IMR-90 (cell line): ENCODE measurements around the gene NDOR1. TPM values are rescaled to one million over a fixed set of nuclear protein-coding genes. Genes with fewer than 3 reads are reported as not detected.

Source experiments
- ATAC-seq: fragments of 200-7000 bp; cut with Tn5 transposase; 2 replicates; pipeline ENCODE4 v1.9.1; 2020; ENCODE audit warnings: low read depth, mild to moderate bottlenecking, moderate library complexity
- BruUV-seq: library from RNA; stranded (reverse); fragments of 400-500 nt; replicated peaks from 2 replicates; lab custom pipeline; 2021; lab: Mats Ljungman, UMichigan
- CTCF ChIA-PET: fragments of 300-600 bp; formaldehyde crosslinking; extraction: SDS; loops from one replicate; lab custom pipeline; 2021; ENCODE audit warnings: antibody characterized with exemption; lab: Yijun Ruan, JAX
- POLR2A ChIA-PET: fragments of 300-600 bp; sonication (Branson Sonifier 250); formaldehyde crosslinking; loops from one replicate; lab custom pipeline; 2022; ENCODE audit warnings: antibody characterized with exemption; ENCODE audit not compliant: unreplicated experiment; lab: Charles Lee
- DNase-seq: peaks from one replicate; pipeline ENCODE4 v3.0.0; 2013
- H2AFZ ChIP-seq: replicated peaks from 2 replicates; pipeline ENCODE3; 2013; ENCODE audit warnings: low read length, mild to moderate bottlenecking; ENCODE audit not compliant: poor library complexity
- H2AK5ac ChIP-seq: 2 replicates; pipeline ENCODE4 v1.6.1; 2013; ENCODE audit warnings: low read depth, low read length, inconsistent platforms
- H2AK9ac ChIP-seq: replicated peaks from 2 replicates; pipeline ENCODE3; 2013; ENCODE audit warnings: mild to moderate bottlenecking, low read depth, low read length, moderate library complexity; ENCODE audit not compliant: poor library complexity
- H2BK120ac ChIP-seq: 2 replicates; pipeline ENCODE4 v1.6.1; 2013; ENCODE audit warnings: low read depth, low read length, inconsistent platforms
- H2BK15ac ChIP-seq: 3 replicates; pipeline ENCODE4 v1.6.1; 2013; ENCODE audit warnings: low read depth, low read length, inconsistent platforms
- H2BK20ac ChIP-seq: 2 replicates; pipeline ENCODE4 v1.6.1; 2013; ENCODE audit warnings: low read depth, mild to moderate bottlenecking, inconsistent platforms, low read length, moderate library complexity
- H2BK5ac ChIP-seq: 2 replicates; pipeline ENCODE4 v1.6.1; 2013; ENCODE audit warnings: mild to moderate bottlenecking, low read depth, low read length, inconsistent platforms; ENCODE audit not compliant: poor library complexity, severe bottlenecking
- H3K14ac ChIP-seq: replicated peaks from 2 replicates; pipeline ENCODE4 v1.6.1; 2013; ENCODE audit warnings: low read depth, low read length, inconsistent platforms
- H3K18ac ChIP-seq: 2 replicates; pipeline ENCODE4 v1.6.1; 2013; ENCODE audit warnings: low read depth, low read length, control low read depth
- H3K23ac ChIP-seq: 2 replicates; pipeline ENCODE4 v1.6.1; 2013; ENCODE audit warnings: low read depth, low read length, inconsistent platforms
- H3K27ac ChIP-seq: 2 replicates; pipeline ENCODE4 v1.5.1; 2013; ENCODE audit warnings: mild to moderate bottlenecking, control low read depth, low read length; ENCODE audit not compliant: insufficient read depth
- H3K27me3 ChIP-seq: 2 replicates; pipeline ENCODE4 v1.6.1; 2013; ENCODE audit warnings: low read length; ENCODE audit not compliant: control insufficient read depth, insufficient read depth
- H3K36me3 ChIP-seq: 2 replicates; pipeline ENCODE4 v1.6.1; 2013; ENCODE audit warnings: low read length, mixed read lengths; ENCODE audit not compliant: control insufficient read depth, insufficient read depth
- H3K4ac ChIP-seq: 2 replicates; pipeline ENCODE4 v1.6.1; 2013; ENCODE audit warnings: low read depth, low read length, inconsistent platforms
- H3K4me1 ChIP-seq: 2 replicates; pipeline ENCODE4 v1.6.1; 2013; ENCODE audit warnings: low read length, mixed read lengths; ENCODE audit not compliant: control insufficient read depth, insufficient read depth
- H3K4me2 ChIP-seq: 2 replicates; pipeline ENCODE4 v1.6.1; 2013; ENCODE audit warnings: low read depth, mild to moderate bottlenecking, control low read depth, low read length, moderate library complexity
- H3K4me3 ChIP-seq: 2 replicates; pipeline ENCODE4 v1.5.1; 2013; ENCODE audit warnings: low read depth, mild to moderate bottlenecking, control low read depth, low read length, moderate library complexity; ENCODE audit not compliant: insufficient read depth
- H3K56ac ChIP-seq: 2 replicates; pipeline ENCODE4 v1.6.1; 2013; ENCODE audit warnings: low read length, inconsistent platforms; ENCODE audit not compliant: insufficient read depth; ENCODE audit errors: extremely low read depth
- H3K79me1 ChIP-seq, 2 experiments: 2 replicates each; pipeline ENCODE4 v1.6.1; 2013; ENCODE audit warnings: low read length in 2 of 2, inconsistent platforms in 1 of 2, low read depth in 1 of 2
- H3K9ac ChIP-seq: 2 replicates; pipeline ENCODE4 v1.6.1; 2013; ENCODE audit warnings: low read depth, low read length, control low read depth
- H3K9me1 ChIP-seq: 2 replicates; pipeline ENCODE4 v1.6.1; 2013; ENCODE audit warnings: low read length, inconsistent platforms; ENCODE audit not compliant: insufficient read depth
- H3K9me3 ChIP-seq: 2 replicates; pipeline ENCODE4 v1.6.1; 2013; ENCODE audit warnings: low read length; ENCODE audit not compliant: control insufficient read depth, insufficient read depth
- H4K20me1 ChIP-seq: 2 replicates; pipeline ENCODE4 v1.6.1; 2013; ENCODE audit warnings: low read length, inconsistent platforms; ENCODE audit not compliant: insufficient read depth
- H4K5ac ChIP-seq: 2 replicates; pipeline ENCODE4 v1.6.1; 2013; ENCODE audit warnings: mild to moderate bottlenecking, low read depth, low read length, control low read depth
- H4K8ac ChIP-seq, 2 experiments: 2 replicates each; pipeline ENCODE4 v1.6.1; 2013; ENCODE audit warnings: low read depth in 2 of 2, low read length in 2 of 2, control low read depth in 1 of 2, inconsistent platforms in 1 of 2
- H4K91ac ChIP-seq: 2 replicates; pipeline ENCODE4 v1.6.1; 2013; ENCODE audit warnings: low read depth, low read length, inconsistent platforms; ENCODE audit not compliant: insufficient read depth
- BHLHE40 ChIP-seq: fragments of 150-350 bp; IDR thresholded peaks from 2 replicates; pipeline ENCODE4 v1.6.1; 2016; ENCODE audit warnings: mild to moderate bottlenecking, low read depth, low read length
- CHD1 ChIP-seq: IDR thresholded peaks from 2 replicates; pipeline ENCODE4 v1.6.1; 2012; ENCODE audit warnings: low read depth, low read length, improper control_type of control experiment
- CTCF ChIP-seq: conservative IDR thresholded peaks from 2 replicates; pipeline ENCODE4 v1.5.1; 2012; ENCODE audit warnings: mild to moderate bottlenecking, low read depth, low read length, improper control_type of control experiment
- FOS ChIP-seq: fragments of 150-350 bp; IDR thresholded peaks from 2 replicates; pipeline ENCODE4 v1.6.1; 2016; ENCODE audit warnings: low read depth, low read length
- MAFK ChIP-seq: IDR thresholded peaks from 2 replicates; pipeline ENCODE4 v1.6.1; 2012; ENCODE audit warnings: low read depth, low read length, improper control_type of control experiment
- MAZ ChIP-seq: IDR thresholded peaks from 2 replicates; pipeline ENCODE4 v1.6.1; 2012; ENCODE audit warnings: low read depth, mild to moderate bottlenecking, low read length, improper control_type of control experiment, moderate library complexity, borderline replicate concordance
- NFE2L2 ChIP-seq: fragments of 150-350 bp; IDR thresholded peaks from 2 replicates; pipeline ENCODE4 v1.6.1; 2016; ENCODE audit warnings: low read depth, mild to moderate bottlenecking, low read length
- RAD21 ChIP-seq: IDR thresholded peaks from 2 replicates; pipeline ENCODE4 v1.6.1; 2012; ENCODE audit warnings: low read length, improper control_type of control experiment
- SMC3 ChIP-seq: fragments of 150-350 bp; IDR thresholded peaks from 2 replicates; pipeline ENCODE4 v1.6.1; 2016; ENCODE audit warnings: low read depth, mild to moderate bottlenecking, antibody characterized with exemption, low read length, moderate library complexity
- USF2 ChIP-seq: fragments of 150-350 bp; IDR thresholded peaks from 2 replicates; pipeline ENCODE4 v1.6.1; 2017; ENCODE audit warnings: mild to moderate bottlenecking, antibody characterized with exemption, low read length, low read depth
- WGBS, 2 experiments: methylation state at CpG; one replicate each; pipeline versions ENCODE4 v1.1.5 to v1.1.7; 2013; ENCODE audit warnings: missing lambda C conversion rate in 2 of 2; ENCODE audit not compliant: insufficient read length in 1 of 2; ENCODE audit errors: extremely low coverage in 2 of 2; 5-methylcytosine and 5-hydroxymethylcytosine counted together
- dilution Hi-C: fragments of 300-500 bp; cut with HindIII; formaldehyde crosslinking; loops from one replicate; pipeline ENCODE4 v1.14.3; 2018; ENCODE audit warnings: low sequenced_read_pairs; ENCODE audit not compliant: unreplicated experiment
- in situ Hi-C: fragments of 300-500 bp; cut with MboI; formaldehyde crosslinking; loops from 3 replicates; pipeline ENCODE4 v1.14.3; 2019; ENCODE audit warnings: low sequenced_read_pairs, inconsistent platforms, mixed read lengths
- intact Hi-C: fragments of 100-400 bp; cut with micrococcal nuclease; formaldehyde crosslinking; loops from 2 replicates; pipeline ENCODE4 v1.10.0; 2022
- polyA plus RNA-seq, 3 experiments: library from polyadenylated mRNA; depleted of rRNA; stranded (reverse); fragments of >200 nt; gene quantifications; 2 replicates each; pipeline ENCODE4 v1.2.3, GENCODE V29; 2012; ENCODE audit warnings: low replicate concordance in 1 of 3
- total RNA-seq: library from RNA; depleted of rRNA; stranded (reverse); fragments of >200 nt; gene quantifications from 2 replicates; pipeline ENCODE4 v1.2.3, GENCODE V29; 2012
- TF ChIP-seq, protein P1 (sequence below): fragments of 150-350 bp; IDR thresholded peaks from 2 replicates; pipeline ENCODE4 v1.6.1; 2016; ENCODE audit warnings: low read depth, mild to moderate bottlenecking, low read length, moderate library complexity, borderline replicate concordance

Gene NDOR1
- total and polyA plus RNA-seq, 2 of the 4 experiments (the other 2 are of a cell fraction): 0.90 to 10.6 TPM

GRCh38 chr9:137252555-137253506 is 47.3 kb downstream of the NDOR1 start:
- peak overlapping the region; percentile 21 for H2AFZ ChIP-seq
- POLR2A ChIA-PET: no interaction called here

More at GRCh38 chr9:137252555-137253506, 47.3 kb downstream of the NDOR1 start:
- Histone ChIP-seq H2AK5ac (no peak overlapping the region), H3K27me3 (no peaks in the 10 kb centered on the region), H3K56ac (no peak overlapping the region), H3K14ac (no peak overlapping the region), H2BK120ac (no peak overlapping the region), H3K9ac (no peak overlapping the region), H4K8ac (no peak overlapping the region), H3K4ac (no peak overlapping the region), H3K23ac (no peak overlapping the region), H3K18ac (no peak overlapping the region), H2BK5ac (no peak overlapping the region), H4K91ac (no peak overlapping the region), H2BK20ac (no peak overlapping the region), H3K27ac (no peak overlapping the region), H3K4me2 (no peak overlapping the region), H3K4me1 (peaks cover 11% of the 10 kb centered on the region), H4K5ac (no peak overlapping the region), H3K36me3 (peaks cover 8% of the 10 kb centered on the region), H3K79me1 (peaks cover 8 to 24% of the 10 kb centered on the region in 2 experiments; a peak in 3 of 4 replicates), H2AK9ac (no peak overlapping the region), H3K4me3 (no peak overlapping the region), H2BK15ac (no peak overlapping the region), H3K9me1 (no peaks in the 10 kb centered on the region), H4K20me1 (peaks cover 11% of the 10 kb centered on the region), H3K9me3 (no peaks in the 10 kb centered on the region)
- CTCF ChIA-PET: no interaction called here
- dilution Hi-C loops (no loop called here), in situ Hi-C loops (no loop called here), intact Hi-C loops (no loop called here)
- WGBS, 2 experiments: 89% methylated on average over 21 of the region's 35 CpGs; no CpG with 5 or more reads in 1 of the 2 experiments
- ATAC-seq (no peak), DNase-seq (no peak)
- TF ChIP-seq MAZ (no peak), USF2 (no peak), SMC3 (no peak), RAD21 (no peak), CTCF (no peak), NFE2L2 (no peak), MAFK (no peak), CHD1 (no peak), FOS (no peak), BHLHE40 (no peak)
- TF ChIP-seq, protein P1, sequence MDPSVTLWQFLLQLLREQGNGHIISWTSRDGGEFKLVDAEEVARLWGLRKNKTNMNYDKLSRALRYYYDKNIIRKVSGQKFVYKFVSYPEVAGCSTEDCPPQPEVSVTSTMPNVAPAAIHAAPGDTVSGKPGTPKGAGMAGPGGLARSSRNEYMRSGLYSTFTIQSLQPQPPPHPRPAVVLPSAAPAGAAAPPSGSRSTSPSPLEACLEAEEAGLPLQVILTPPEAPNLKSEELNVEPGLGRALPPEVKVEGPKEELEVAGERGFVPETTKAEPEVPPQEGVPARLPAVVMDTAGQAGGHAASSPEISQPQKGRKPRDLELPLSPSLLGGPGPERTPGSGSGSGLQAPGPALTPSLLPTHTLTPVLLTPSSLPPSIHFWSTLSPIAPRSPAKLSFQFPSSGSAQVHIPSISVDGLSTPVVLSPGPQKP: no peak
- BruUV-seq: no TSS peak
